Activated CD8-positive, alpha-beta memory T cell treated with anti-CD3 and anti-CD28 coated beads for 48 hours (primary cell): Measurements from ENCODE around the gene RIMBP3C.
"Not testable (repeated sequence)": the region's sequence is repeated elsewhere in the genome, so short reads cannot be mapped to it uniquely, and the experiment has no call there.

ENCODE experiments used
- DNase-seq, 3 experiments: peaks; one replicate each; pipeline ENCODE4 v3.0.0-alpha.2; 2020; ENCODE audit warnings: low read depth in 2 of 3, low spot score in 2 of 3

RIMBP3C gene

DNA sequence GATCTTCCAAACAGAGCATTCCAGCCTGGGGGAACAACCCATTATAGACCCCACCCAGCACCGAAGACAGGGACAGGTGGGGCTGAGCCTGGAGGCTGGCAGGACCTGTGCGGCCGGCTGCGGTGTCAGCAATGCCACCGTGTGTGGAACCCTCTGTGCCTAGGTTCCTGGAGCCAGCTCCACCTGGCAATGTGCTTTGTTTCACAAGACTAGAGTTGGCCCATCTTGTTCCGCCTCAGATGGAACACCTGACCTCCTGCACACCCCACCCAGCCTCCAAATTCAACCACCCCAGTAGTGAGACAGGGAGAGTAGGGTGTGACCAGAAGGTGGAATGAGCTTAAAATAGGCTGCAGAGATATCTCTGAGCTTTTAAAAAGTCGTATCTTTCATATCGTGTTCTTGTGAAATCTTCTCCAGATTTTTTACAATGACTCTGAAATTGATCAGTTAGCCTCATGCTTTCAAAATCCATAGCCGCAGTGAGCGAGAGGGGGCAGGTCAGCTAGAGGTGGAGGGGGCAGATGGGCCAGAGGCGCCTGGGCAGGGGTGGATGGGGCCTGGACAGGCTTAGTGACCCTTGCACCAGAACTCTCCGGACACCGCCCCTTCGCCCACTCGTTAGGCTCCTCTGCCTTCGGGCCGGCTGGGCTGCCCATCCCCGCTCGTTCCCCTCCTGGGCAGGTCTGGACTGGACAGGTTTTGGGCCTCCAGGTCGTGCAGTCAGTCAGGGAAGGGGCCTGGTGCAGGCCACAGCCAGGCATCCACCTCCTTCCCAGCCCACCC lies 18.2 kb downstream of the RIMBP3C start:
- not testable (repeated sequence) for DNase-seq

DNA sequence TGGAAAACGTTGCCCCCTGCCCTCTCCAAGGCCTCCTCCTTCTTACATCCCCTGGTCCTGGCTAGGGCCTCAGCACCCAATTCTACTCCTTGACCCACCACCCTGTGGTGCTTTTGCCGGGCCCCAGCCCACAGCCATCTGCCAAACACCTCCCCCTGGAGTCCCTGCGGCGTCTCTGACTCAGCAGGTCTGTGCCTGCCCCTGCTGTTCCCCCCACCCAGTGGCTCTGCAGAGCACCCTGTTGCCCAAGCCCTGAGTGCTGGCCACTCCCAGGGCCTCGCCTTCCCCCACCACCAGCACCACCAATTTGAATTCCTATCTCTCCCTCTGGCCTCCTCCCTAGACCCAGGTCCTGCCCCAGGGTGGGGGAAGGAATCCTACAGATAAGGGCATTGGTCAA lies 19.7 kb downstream of the RIMBP3C start:
- DNase-seq = not testable (repeated sequence)

DNA sequence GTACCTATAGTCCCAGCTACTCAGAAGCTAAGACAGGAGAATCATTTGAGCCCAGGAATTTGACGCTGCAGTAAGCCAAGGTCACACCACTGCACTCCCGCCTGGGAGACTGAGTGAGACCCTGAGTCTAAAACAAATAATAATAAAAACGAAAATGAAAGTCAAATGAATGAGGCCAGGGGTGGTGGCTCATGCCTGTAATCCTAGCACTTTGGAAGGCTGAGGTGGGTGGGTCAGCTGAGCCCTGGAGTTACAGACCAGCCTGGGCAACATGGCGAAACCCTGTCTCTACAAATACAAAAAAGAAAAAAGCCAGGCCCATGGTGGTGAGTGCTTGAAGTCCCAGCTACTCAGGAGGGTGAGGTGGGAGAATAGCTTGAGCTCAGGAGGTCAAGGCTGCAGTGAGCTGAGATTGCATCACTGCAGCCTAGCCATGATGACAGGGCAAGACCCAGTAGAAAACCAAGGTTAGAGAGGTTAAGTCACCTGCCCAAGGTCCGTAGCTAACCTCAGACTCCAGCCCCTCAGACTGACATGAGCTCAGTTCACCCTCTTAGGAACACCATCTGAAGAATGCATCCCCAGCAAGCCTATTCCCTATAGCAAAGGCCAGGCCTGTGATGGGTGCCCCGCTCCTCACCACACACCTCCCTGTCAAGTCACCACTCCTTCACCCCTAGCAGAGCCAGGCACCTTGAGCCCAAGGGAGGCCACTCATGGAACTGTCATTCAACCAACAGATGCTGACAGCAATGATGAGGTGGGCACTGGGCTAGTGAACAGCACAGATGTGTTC lies 24.4 kb downstream of the RIMBP3C start:
- not testable (repeated sequence) for DNase-seq

DNA sequence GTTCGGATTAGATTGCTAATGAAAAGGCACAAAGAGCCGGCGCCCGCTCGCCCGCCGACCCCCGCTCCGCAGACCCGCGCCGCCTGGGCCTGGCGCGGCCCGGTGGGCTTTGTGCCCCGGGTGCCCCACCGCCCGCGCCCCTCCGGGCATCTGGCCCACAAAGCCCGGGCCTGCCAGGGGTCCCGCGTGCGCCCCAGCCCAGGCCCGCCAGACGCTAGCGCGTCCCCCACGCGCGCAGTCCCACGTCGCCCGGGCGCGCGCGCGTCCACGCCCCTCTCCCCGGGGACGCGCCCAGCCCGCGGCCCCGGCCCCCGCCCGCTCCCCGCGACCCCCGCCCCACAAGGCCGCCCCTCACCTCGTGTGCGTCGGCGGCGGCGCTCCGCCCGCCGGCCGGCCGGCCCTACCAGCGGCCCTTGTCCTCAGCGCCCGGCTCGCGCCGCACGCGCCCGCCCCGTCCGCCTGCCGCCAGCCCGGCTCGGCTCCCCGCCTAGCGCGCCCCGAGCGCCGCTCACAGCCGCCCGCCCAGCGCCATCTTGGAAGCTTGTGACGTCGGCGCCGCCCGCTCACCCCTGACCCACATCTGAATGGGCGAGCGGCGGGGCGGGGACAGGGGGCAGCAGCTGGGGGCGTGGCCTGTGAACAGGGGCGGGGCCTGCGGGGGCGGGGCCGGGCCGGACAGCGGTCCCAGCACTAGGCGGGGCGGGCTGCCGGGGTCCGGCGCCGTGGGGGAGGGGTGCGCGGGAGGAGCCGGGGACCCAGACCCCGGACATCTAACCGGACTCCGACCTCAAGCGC lies 34.1 kb downstream of the RIMBP3C start:
- DNase-seq = peak in 2 of 3 experiments; percentile 25 to 41

DNA sequence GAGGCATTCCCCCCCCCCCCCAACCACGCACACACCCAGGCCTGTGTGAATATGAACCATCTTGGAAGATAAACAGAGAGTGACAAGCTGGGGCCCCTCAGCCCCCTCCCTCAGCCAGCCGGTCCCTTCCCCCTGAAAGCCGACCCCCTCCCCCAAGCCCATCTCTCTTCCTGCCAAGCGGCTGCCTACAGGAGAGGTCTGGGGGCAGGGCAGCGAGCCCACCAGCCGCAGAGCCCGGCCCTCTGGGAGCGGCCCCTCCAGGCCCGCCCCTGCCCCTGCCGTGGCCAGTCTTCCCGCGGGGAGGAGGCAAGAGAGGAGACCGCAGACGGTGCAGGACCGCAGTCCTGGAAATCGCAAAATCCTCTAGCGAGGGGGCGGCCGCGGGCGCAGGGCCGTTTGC lies 34.7 kb downstream of the RIMBP3C start:
- DNase-seq = not testable (repeated sequence)

DNA sequence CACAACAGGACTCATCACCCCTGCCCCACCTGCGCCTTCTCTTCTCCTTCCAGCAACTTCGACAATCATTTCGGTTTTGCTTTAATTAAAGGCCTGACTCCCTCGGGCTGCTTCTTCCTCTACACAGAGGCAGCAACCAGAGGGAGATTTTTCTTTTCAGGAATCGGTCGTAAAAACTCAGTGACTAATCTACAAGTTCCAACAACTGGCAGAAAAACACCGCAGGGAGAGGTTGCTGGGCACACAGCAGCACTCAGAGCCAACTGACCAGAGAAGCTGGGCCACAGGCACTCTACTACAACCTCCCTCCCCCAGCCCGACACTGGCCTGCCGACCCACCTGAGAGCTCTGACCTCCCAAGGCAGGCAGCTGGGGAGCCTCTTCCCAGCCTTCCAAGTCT lies 36.0 kb downstream of the RIMBP3C start:
- DNase-seq = not testable (repeated sequence)

DNA sequence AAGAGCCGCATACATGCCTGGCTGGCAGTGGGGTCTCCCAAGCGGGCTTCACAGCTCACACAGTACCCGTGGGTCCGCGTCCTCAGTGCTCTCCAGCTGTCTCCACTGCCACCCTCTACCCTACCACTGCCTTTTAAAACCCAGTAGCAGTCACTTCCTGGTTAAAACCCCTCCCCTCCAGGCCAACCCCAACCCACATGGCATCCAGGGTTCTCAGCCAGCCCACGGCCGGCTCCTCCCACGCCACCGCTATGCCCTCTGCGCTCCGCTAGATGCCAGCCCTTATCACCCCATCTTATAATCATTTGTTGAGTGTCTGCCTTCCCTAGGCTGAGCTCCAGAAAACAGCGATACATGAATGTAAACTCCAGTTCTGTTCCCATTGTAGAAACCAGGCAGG lies 37.1 kb downstream of the RIMBP3C start:
- not testable (repeated sequence) for DNase-seq

DNA sequence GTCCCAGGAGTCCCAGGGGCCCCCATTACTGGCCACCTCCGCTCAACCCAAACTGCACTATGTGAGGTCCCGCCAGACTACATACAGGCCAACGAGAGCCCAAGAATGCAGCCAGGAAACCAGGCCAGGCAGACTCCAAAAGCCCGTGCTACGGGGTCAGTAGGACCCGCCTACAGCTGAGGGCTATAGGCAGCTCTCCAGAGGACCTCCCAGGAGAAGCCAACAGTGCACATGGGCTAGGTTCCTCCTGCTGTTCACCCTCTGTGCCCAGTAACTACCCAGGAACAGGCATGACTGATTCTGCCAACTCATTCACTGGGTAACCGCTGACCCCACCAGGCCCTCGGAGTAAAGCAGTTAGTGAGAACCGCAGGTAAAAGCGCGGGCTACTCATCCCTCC lies 39.2 kb downstream of the RIMBP3C start:
- DNase-seq = not testable (repeated sequence)

DNA sequence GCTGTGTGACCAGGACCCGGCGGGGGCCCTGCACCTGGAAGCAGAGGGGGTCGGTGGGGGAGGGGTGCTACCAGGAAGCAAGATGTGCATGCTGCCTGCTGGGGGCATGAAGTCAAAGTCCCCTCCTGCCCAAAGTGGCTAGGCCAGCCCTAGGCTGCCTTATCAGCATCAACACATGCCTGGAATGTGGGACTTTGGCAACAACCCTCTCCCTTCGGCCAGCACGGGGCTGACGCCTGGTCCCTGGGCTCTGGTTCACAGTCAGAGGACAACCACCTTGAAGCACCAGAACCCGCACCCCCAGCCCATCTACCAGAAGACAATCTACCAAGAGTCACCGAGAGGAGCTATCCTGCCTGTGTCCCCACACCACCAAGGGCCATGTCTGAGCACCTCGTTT lies 40.9 kb downstream of the RIMBP3C start:
- not testable (repeated sequence) for DNase-seq

DNA sequence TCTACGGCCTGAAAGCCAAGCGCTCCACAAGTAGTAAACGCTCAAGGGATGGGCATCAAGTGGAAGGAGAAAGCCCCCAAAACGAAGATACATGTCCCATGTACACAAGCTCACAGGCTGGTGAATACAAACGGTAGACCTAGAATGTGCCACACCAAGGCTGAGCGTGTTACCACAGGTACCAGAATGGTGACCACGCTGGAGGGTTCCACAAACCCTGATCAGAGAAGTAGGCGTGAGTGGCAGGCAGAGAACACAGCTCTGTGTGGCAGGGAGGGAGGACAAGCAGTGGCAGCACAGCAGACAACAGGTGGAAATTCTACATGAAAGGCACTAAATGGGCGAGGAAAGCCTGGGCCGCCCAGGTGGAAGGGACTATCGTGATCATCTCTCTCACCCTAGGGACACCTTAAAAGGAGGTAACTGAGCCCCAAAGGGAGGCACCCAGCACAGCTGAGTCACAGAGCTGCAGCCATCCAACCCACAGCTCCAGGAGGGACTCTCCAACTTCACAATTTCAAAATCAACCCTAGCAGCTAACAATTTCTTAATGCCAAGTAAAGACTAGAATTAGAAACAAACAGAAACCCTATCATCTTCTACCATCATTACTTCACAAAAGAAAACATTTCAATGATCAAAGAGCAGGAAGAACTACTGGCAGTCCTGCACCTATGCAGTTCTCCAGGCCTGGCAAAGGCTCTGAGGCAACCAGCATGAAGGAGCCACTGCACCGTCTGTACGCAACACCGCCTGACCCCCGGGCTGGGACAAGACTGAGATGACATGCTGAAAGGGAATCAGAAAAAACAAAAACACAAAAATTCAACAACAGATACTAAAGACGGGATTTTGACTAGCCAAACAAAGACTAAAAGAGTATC lies 51.4 kb downstream of the RIMBP3C start:
- not testable (repeated sequence) for DNase-seq

DNA sequence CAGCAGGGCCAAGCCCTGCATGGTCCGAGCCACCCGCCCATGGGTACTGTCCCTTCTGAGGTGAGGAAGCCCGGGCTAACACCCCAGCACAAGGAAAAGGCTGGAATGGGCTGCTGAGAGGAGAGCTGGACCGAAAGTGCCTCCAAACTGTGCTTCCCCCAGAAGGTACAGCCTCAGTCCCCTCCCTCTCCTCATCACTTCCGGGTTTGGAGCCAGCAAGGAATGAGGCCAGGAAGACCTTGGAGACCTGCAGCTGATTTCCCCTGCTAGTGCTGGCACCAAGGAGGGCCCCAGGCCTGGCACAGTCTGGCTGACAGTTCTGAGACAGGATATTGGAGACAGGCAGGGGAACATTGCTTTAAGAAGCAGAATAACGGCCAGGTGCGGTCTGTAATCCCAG lies 52.8 kb downstream of the RIMBP3C start:
- not testable (repeated sequence) for DNase-seq

DNA sequence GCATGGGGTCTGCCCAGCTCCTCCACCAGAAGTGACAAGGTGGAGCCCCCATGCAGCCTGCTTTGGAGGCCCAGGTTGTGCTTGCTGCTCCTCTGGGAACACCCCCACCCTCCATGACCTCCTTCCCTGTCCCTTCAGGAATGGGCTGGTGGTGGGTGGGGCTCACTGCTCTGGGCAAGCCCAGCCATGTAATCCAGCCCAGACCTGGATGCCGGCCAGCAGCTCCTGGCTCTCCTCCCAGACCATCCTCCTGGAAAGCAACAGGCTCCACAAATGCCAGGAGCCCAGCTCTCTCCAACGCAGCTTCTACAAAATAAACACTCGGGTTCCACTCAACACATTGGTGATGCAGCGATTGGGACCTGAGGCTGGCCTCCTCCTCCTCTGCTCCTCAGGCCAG lies 53.3 kb downstream of the RIMBP3C start:
- DNase-seq = not testable (repeated sequence)
